Pancreas (tissue), 10 donors: ENCODE measurements around the gene PARVA. TPM values are rescaled to one million over a fixed set of nuclear protein-coding genes. Genes with fewer than 3 reads are reported as not detected.

Experiments
- ATAC-seq, 4 donors: fragments of 200-7000 bp; cut with Tn5 transposase; one replicate each; pipeline versions ENCODE4 v1.8.0 to v1.9.1; 2020; ENCODE audit warnings: mild to moderate bottlenecking in 4 of 4, moderate library complexity in 4 of 4
- DNase-seq, 6 donors: peaks; one replicate each; pipeline ENCODE4 v3.0.0-alpha.2; 2020
- FAIRE-seq: peaks from 2 replicates; lab custom pipeline; 2012; peaks lifted over from hg19 to GRCh38; lab: Jason Lieb, UNC
- H3K27ac ChIP-seq, 4 donors: fragments of 200-600 bp; sonication (generic); 1 replicate in 3 of 4; 2 replicates in 1 of 4; pipeline versions ENCODE4 v1.5.0 to v1.8.0; 2020
- H3K27me3 ChIP-seq, 4 donors: fragments of 200-600 bp; one replicate each; pipeline ENCODE4 v1.8.0; 2021
- H3K36me3 ChIP-seq, 3 donors: fragments of 200-600 bp; sonication (generic) in 1 of 3; one replicate each; pipeline versions ENCODE4 v1.5.0 to v1.8.0; 2020 to 2021
- H3K4me1 ChIP-seq, 3 donors: fragments of 200-600 bp; one replicate each; pipeline ENCODE4 v1.8.0; 2021
- H3K4me3 ChIP-seq, 4 donors: fragments of 200-600 bp; sonication (generic) in 2 of 4; one replicate each; pipeline versions ENCODE4 v1.5.0 to v1.8.0; 2020 to 2021
- H3K9me3 ChIP-seq, 4 donors: fragments of 200-600 bp; one replicate each; pipeline ENCODE4 v1.8.0; 2021
- CTCF ChIP-seq, 4 donors: fragments of 200-600 bp; sonication (generic) in 3 of 4; IDR thresholded peaks; one replicate each; pipeline versions ENCODE4 v1.5.0 to v1.8.0; 2021; ENCODE audit warnings: antibody characterized with exemption in 4 of 4
- WGBS, 2 donors: extraction: QIAGEN DNeasy Blood & Tissue Kit; methylation state at CpG; one replicate each; pipeline ENCODE4 v1.1.7; 2013; 5-methylcytosine and 5-hydroxymethylcytosine counted together
- intact Hi-C, 3 donors: fragments of 100-400 bp; cut with DNase I; formaldehyde crosslinking; loops; one replicate each; pipeline versions ENCODE4 v1.11.1 to v1.14.2; 2022
- polyA plus RNA-seq, 2 donors: library from polyadenylated mRNA; stranded (reverse); fragments of 200-250 nt; gene quantifications; one replicate each; pipeline ENCODE4 v1.2.3, GENCODE V29; 2013
- total RNA-seq, 6 donors: library from RNA; stranded (reverse); fragmentation: NEBNext Ultra II Directional in 4 of 6; extraction: Animal tissue kit (Norgen Biotek cat#: 25700) in 4 of 6; gene quantifications; one replicate each; pipeline versions ENCODE4 v1.2.1 to v1.2.4, GENCODE V29; 2021 to 2023
- donor health status: healthy with polysubstance abuse.
- donor health status: DM: no; HTN: no; CAD: no; lungs with moderate emphysema.
- donor health status: DM: no; HTN: no; CAD: no.
- donor health status: control.
- donor health status: control.
- donor health status: Bipolar disorder and iron deficiency.
- donor health status: DM: yes; HTN: yes; CAD: no.
- donor health status: DM: no; HTN: no; CAD: no.
- donor health status: DM: no; HTN: no; CAD: no.
- donor health status: DM: yes; HTN: yes; CAD: no.

Gene PARVA
- total and polyA plus RNA-seq, 8 donors = 12.4 to 61.9 (median 43.1) TPM

- DNase-seq = no peak
- no peak for TF ChIP-seq CTCF (IDR thresholded peaks at IDR 0.05)
- ATAC-seq = no peak
These were observed 73.9 kb downstream of the PARVA start for GRCh38 chr11:12451179-12451814.

GRCh38 chr11:12453243-12453642, 75.9 kb downstream of the PARVA start:
- intact Hi-C loops = no loop called here
- WGBS, 2 donors = 82 to 92% methylated on average over 2 of the region's 2 CpGs
- FAIRE-seq = no peak

More at GRCh38 chr11:12451179-12451814, 73.9 kb downstream of the PARVA start:
- intact Hi-C loops = no loop called here
- Histone ChIP-seq H3K36me3 (no peaks in the 10 kb centered on the region), H3K27me3 (no peaks in the 10 kb centered on the region), H3K9me3 (no peaks in the 10 kb centered on the region), H3K4me3 (no peak overlapping the region), H3K4me1 (peaks cover 0 to 5% (median 0%) of the 10 kb centered on the region in 3 donors), H3K27ac (no peak overlapping the region)
- FAIRE-seq = no peak
- WGBS, 2 donors = 93 to 94% methylated on average over 2 of the region's 2 CpGs

GRCh38 chr11:12454782-12455181, 77.4 kb downstream of the PARVA start:
- ATAC-seq (no peak), FAIRE-seq (no peak), DNase-seq (no peak)
- Histone ChIP-seq H3K9me3 (no peaks in the 10 kb centered on the region), H3K27me3 (no peaks in the 10 kb centered on the region), H3K27ac (no peak overlapping the region), H3K36me3 (no peaks in the 10 kb centered on the region), H3K4me3 (no peak overlapping the region), H3K4me1 (peaks cover 0 to 5% (median 0%) of the 10 kb centered on the region in 3 donors)
- intact Hi-C loops = no loop called here
- no peak for TF ChIP-seq CTCF (IDR thresholded peaks at IDR 0.05)

More at GRCh38 chr11:12453243-12453642, 75.9 kb downstream of the PARVA start:
- H3K36me3 ChIP-seq = no peaks in the 10 kb centered on the region
- H3K4me1 ChIP-seq = peaks cover 0 to 5% (median 0%) of the 10 kb centered on the region in 3 donors
- no peaks in the 10 kb centered on the region for H3K9me3 ChIP-seq
- TF ChIP-seq CTCF (IDR thresholded peaks at IDR 0.05) = no peak
- no peaks in the 10 kb centered on the region for H3K27me3 ChIP-seq
- no peak overlapping the region for H3K27ac ChIP-seq
- ATAC-seq (no peak), DNase-seq (no peak)
- no peak overlapping the region for H3K4me3 ChIP-seq

- FAIRE-seq (no peak), DNase-seq (no peak), ATAC-seq (no peak)
- intact Hi-C loops = no loop called here
- Histone ChIP-seq H3K27me3 (no peaks in the 10 kb centered on the region), H3K9me3 (no peaks in the 10 kb centered on the region), H3K4me1 (peaks cover 0 to 5% (median 0%) of the 10 kb centered on the region in 3 donors), H3K4me3 (no peak overlapping the region), H3K36me3 (no peaks in the 10 kb centered on the region), H3K27ac (no peak overlapping the region)
- no peak for TF ChIP-seq CTCF (IDR thresholded peaks at IDR 0.05)
- WGBS, 2 donors = 91 to 92% methylated on average over 4 of the region's 4 CpGs
These were observed 78.6 kb downstream of the PARVA start for GRCh38 chr11:12455938-12456337.
